PC-3 (cell line): ENCODE data around the gene KAZN. TPM values are rescaled to one million over a fixed set of nuclear protein-coding genes. Genes with fewer than 3 reads are reported as not detected.

ENCODE experiments used
- ATAC-seq: fragments of 200-7000 bp; cut with Tn5 transposase; 2 replicates; pipeline ENCODE4 v1.9.1; 2020; ENCODE audit warnings: mild to moderate bottlenecking, moderate library complexity
- BruUV-seq: library from RNA; stranded (reverse); fragments of 400-500 nt; replicated peaks from 2 replicates; lab custom pipeline; 2021; lab: Mats Ljungman, UMichigan
- CTCF ChIA-PET: fragments of 300-600 bp; sonication (Branson Sonifier 250); formaldehyde crosslinking; loops from one replicate; lab custom pipeline; 2022; ENCODE audit warnings: antibody characterized with exemption; lab: Charles Lee
- POLR2A ChIA-PET: fragments of 300-600 bp; sonication (Branson Sonifier 250); formaldehyde crosslinking; loops from one replicate; lab custom pipeline; 2022; ENCODE audit warnings: antibody characterized with exemption; ENCODE audit not compliant: unreplicated experiment; lab: Charles Lee
- DNase-seq: peaks from one replicate; pipeline ENCODE4 v3.0.0-alpha.2; 2015
- H2AFZ ChIP-seq: fragments of 300-600 bp; sonication (generic); 2 replicates; pipeline ENCODE4 v1.6.0; 2016; ENCODE audit warnings: antibody characterized with exemption, low read length
- H3F3A ChIP-seq: fragments of 300-600 bp; sonication (generic); one replicate; pipeline ENCODE4 v1.6.0; 2017; ENCODE audit warnings: antibody characterized with exemption, low read length, control low read depth, mild to moderate bottlenecking; ENCODE audit not compliant: unreplicated experiment
- H3K27ac ChIP-seq: fragments of 300-600 bp; sonication (generic); 2 replicates; pipeline ENCODE4 v1.5.1; 2016; ENCODE audit warnings: mild to moderate bottlenecking, low read length
- H3K27me3 ChIP-seq: fragments of 300-600 bp; sonication (generic); 2 replicates; pipeline ENCODE4 v1.6.1; 2016; ENCODE audit warnings: low read length, mixed read lengths
- H3K36me3 ChIP-seq: fragments of 300-600 bp; sonication (generic); 2 replicates; pipeline ENCODE4 v1.6.1; 2016; ENCODE audit warnings: low read depth, mixed run types, low read length, mixed read lengths
- H3K4me1 ChIP-seq: fragments of 300-600 bp; sonication (generic); 2 replicates; pipeline ENCODE4 v1.5.1; 2016; ENCODE audit warnings: low read length; ENCODE audit not compliant: insufficient read depth
- H3K4me2 ChIP-seq: fragments of 300-600 bp; sonication (generic); 2 replicates; pipeline ENCODE4 v1.6.0; 2016; ENCODE audit warnings: low read length
- H3K4me3 ChIP-seq: fragments of 300-600 bp; sonication (generic); 2 replicates; pipeline ENCODE4 v1.5.1; 2016; ENCODE audit warnings: mild to moderate bottlenecking, low read length, mixed read lengths
- H3K79me2 ChIP-seq: fragments of 300-600 bp; sonication (generic); 2 replicates; pipeline ENCODE4 v1.6.1; 2017; ENCODE audit warnings: low read length, mixed read lengths
- H3K9ac ChIP-seq: fragments of 300-600 bp; sonication (generic); 2 replicates; pipeline ENCODE4 v1.6.0; 2016; ENCODE audit warnings: mild to moderate bottlenecking, low read length
- H3K9me2 ChIP-seq: fragments of 300-600 bp; sonication (generic); replicated peaks from 2 replicates; pipeline ENCODE4 v1.6.1; 2016; ENCODE audit warnings: mixed run types, low read length, mixed read lengths
- H3K9me3 ChIP-seq: fragments of 300-600 bp; sonication (generic); 2 replicates; pipeline ENCODE4 v1.6.1; 2016; ENCODE audit warnings: low read length, mixed read lengths
- H4K20me1 ChIP-seq: fragments of 300-600 bp; sonication (generic); 2 replicates; pipeline ENCODE4 v1.6.1; 2016; ENCODE audit warnings: low read length, mixed read lengths
- CTCF ChIP-seq: fragments of 300-600 bp; sonication (generic); conservative IDR thresholded peaks from 2 replicates; pipeline ENCODE4 v1.5.1; 2017; ENCODE audit warnings: antibody characterized with exemption, low read depth, mild to moderate bottlenecking, low read length
- EZH2 ChIP-seq: fragments of 300-600 bp; sonication (generic); IDR thresholded peaks from one replicate; pipeline ENCODE4 v1.6.1; 2017; ENCODE audit warnings: antibody characterized with exemption, mild to moderate bottlenecking, low read length; ENCODE audit not compliant: unreplicated experiment
- EZH2phosphoT487 ChIP-seq: fragments of 300-600 bp; sonication (generic); IDR thresholded peaks from 2 replicates; pipeline ENCODE4 v1.6.1; 2018; ENCODE audit warnings: mild to moderate bottlenecking, antibody characterized with exemption, low read length, borderline replicate concordance
- intact Hi-C: fragments of 100-400 bp; cut with micrococcal nuclease; formaldehyde crosslinking; loops from 2 replicates; pipeline ENCODE4 v1.9.0; 2023
- total RNA-seq: library from RNA; depleted of rRNA; stranded (reverse); fragments of >200 nt; gene quantifications from 2 replicates; pipeline ENCODE4 v1.2.3, GENCODE V29; 2014

Gene KAZN
- total RNA-seq, 1 experiment from 2014 or later, result 2.0 TPM

- no peak overlapping the region for H3K4me2 ChIP-seq
- no peaks in the 10 kb centered on the region for H3K79me2 ChIP-seq
- H3K4me3 ChIP-seq, result no peak overlapping the region
- intact Hi-C loops, result no loop called here
- H3K9ac ChIP-seq, result no peak overlapping the region
- no peak overlapping the region for H3K27ac ChIP-seq
- H3K27me3 ChIP-seq, result no peaks in the 10 kb centered on the region
- no peaks in the 10 kb centered on the region for H4K20me1 ChIP-seq
- no peak for TF ChIP-seq EZH2
- TF ChIP-seq CTCF, result no peak
- TF ChIP-seq EZH2phosphoT487, result no peak
- DNase-seq (no peak), ATAC-seq (no peak)
- POLR2A ChIA-PET, result no interaction called here
- CTCF ChIA-PET, result no interaction called here
- no peaks in the 10 kb centered on the region for H3K9me3 ChIP-seq
- no peaks in the 10 kb centered on the region for H3K9me2 ChIP-seq
- no peaks in the 10 kb centered on the region for H3K36me3 ChIP-seq
- H2AFZ ChIP-seq, result no peak overlapping the region
- no TSS peak for BruUV-seq
- H3F3A ChIP-seq, result no peaks in the 10 kb centered on the region
- H3K4me1 ChIP-seq, result peaks cover 10% of the 10 kb centered on the region; the same call in 1 of the 2 replicates
Measured at GRCh38 chr1:14627608-14628489, 29.4 kb downstream of the KAZN start.

DNA sequence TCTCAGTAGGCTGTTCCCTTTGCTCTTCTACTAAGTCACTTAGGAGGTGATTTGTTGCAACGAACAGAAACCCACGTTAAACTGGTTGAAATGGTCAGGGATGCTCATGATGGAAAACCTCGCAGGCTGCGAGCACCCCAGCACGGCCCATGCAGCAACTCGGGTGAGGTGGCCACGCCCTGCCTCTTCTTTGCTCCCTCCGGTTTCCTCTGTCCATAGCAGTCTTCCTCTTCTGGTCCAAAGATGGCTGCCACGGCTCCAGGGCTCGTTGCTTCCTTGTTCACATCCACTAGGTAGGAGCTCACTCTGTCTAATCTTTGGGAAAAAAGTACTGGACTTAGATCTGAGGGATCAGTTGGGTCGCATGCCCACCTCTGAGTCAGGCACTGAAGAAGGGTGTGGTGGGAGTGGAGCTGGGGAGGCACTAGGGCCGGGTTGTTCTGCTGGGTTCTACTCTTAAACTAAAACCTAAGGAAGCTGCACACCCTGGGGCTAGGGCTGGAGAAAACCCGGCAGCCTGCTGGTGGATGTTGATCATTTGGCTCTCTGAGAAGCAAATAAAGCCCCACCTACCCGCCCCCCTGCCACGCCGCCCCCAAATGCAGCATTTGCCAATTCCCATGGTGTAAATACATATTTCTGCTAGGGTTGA lies 31.0 kb downstream of the KAZN start:
- BruUV-seq, result no TSS peak
- DNase-seq (no peak), ATAC-seq (no peak)
- no peak overlapping the region for H3K4me3 ChIP-seq
- H3K4me1 ChIP-seq, result peaks cover 10% of the 10 kb centered on the region; the same call in 1 of the 2 replicates
- H3K9me3 ChIP-seq, result no peaks in the 10 kb centered on the region
- H2AFZ ChIP-seq, result no peak overlapping the region
- no peaks in the 10 kb centered on the region for H3K27me3 ChIP-seq
- H3K4me2 ChIP-seq, result no peak overlapping the region
- H3F3A ChIP-seq, result no peaks in the 10 kb centered on the region
- H3K9me2 ChIP-seq, result no peaks in the 10 kb centered on the region
- TF ChIP-seq EZH2phosphoT487 (no peak), EZH2 (no peak), CTCF (no peak)
- intact Hi-C loops, result no loop called here
- no peaks in the 10 kb centered on the region for H4K20me1 ChIP-seq
- H3K9ac ChIP-seq, result no peak overlapping the region
- no peak overlapping the region for H3K27ac ChIP-seq
- CTCF ChIA-PET, result no interaction called here
- POLR2A ChIA-PET, result no interaction called here
- no peaks in the 10 kb centered on the region for H3K36me3 ChIP-seq
- H3K79me2 ChIP-seq, result no peaks in the 10 kb centered on the region

GRCh38 chr1:14630986-14631385 lies 32.5 kb downstream of the KAZN start:
- H3K9ac ChIP-seq, result no peak overlapping the region
- H3F3A ChIP-seq, result no peaks in the 10 kb centered on the region
- no peak overlapping the region for H3K4me3 ChIP-seq
- ChIA-PET CTCF (no interaction called here), POLR2A (no interaction called here)
- no peak overlapping the region for H3K27ac ChIP-seq
- no TSS peak for BruUV-seq
- H3K9me2 ChIP-seq, result no peaks in the 10 kb centered on the region
- H4K20me1 ChIP-seq, result no peaks in the 10 kb centered on the region
- H3K4me2 ChIP-seq, result no peak overlapping the region
- no peak for TF ChIP-seq EZH2
- TF ChIP-seq EZH2phosphoT487, result no peak
- no peak for TF ChIP-seq CTCF
- H3K9me3 ChIP-seq, result no peaks in the 10 kb centered on the region
- DNase-seq, result no peak
- no peak overlapping the region for H2AFZ ChIP-seq
- no peaks in the 10 kb centered on the region for H3K79me2 ChIP-seq
- intact Hi-C loops, result no loop called here
- H3K4me1 ChIP-seq, result peaks cover 1% of the 10 kb centered on the region; the same call in 1 of the 2 replicates
- ATAC-seq, result no peak
- no peaks in the 10 kb centered on the region for H3K36me3 ChIP-seq
- no peaks in the 10 kb centered on the region for H3K27me3 ChIP-seq
